ENCODE measurements around the gene MED10.

The MED10 gene, protein sequence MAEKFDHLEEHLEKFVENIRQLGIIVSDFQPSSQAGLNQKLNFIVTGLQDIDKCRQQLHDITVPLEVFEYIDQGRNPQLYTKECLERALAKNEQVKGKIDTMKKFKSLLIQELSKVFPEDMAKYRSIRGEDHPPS

DNA sequence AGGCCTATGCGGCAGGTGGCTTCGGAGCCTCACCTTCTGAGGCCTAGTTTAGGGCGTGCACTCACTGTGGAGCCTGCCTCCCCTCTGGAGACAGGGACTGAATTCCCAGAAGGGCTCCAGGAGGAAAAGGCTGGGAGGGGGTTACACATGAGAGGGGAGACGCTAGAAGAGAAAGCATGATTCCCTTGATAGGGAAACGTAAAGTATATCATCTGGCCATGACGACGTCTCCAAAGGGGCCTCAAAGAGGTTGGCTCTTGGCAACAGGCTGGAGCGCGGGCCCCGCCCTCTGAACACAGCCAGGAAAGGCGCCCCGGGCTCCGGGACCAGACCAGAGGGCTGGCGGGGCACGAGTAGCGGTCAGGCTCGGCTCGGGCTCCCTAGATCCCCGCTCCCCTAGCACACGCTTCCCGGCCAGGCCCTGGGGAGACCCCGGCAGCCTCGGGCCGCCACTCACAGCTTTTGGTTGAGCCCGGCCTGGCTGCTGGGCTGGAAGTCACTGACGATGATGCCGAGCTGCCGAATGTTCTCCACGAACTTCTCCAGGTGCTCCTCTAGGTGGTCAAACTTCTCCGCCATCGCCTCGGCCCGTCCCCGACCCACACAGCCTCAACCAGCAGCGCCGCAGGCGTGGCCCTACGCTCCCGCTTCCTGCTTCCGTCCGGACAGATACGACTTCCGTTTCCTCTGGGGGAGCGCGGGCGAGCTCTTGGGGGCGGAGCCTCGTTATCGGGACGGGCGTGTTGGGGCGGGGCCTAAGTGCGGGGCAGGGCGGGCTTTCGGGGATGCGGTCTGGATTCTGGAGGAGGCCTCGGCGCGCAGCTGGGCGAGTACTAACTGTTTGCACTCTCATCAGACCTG, at the start of gene MED10:
MED10 (minus strand) TSS at position 643 of the 861 bp plus-strand sequence; CDS start at position 579, 64 bp downstream.
- peak; percentile 86 for DNase-seq

GRCh38 chr5:6427694-6428093, 49.3 kb upstream of the MED10 start:
- no peak for DNase-seq

DNA sequence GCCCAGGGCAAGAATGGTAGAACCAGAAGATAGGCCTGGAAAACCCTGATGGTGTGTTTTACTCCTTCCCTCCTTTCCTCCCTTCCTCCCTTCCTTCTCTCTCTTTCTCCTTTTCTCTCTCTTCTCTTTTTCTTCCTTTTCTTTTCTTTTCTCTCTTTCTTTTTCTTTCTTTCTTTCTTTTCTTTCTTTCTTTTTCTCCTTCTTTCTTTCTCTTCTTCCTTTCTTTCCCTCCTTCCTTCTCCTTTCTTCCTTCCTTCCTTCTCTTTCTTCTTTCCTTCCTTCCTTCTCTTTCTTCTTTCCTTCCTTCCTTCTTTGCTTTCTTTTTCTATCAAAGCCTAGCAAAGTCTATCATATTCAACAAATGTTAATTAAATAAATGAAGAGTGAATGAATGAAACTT, 46.4 kb upstream of the MED10 start:
- DNase-seq: no peak

- no peak for DNase-seq
Measured at GRCh38 chr5:6424110-6424659, 45.8 kb upstream of the MED10 start.

DNA sequence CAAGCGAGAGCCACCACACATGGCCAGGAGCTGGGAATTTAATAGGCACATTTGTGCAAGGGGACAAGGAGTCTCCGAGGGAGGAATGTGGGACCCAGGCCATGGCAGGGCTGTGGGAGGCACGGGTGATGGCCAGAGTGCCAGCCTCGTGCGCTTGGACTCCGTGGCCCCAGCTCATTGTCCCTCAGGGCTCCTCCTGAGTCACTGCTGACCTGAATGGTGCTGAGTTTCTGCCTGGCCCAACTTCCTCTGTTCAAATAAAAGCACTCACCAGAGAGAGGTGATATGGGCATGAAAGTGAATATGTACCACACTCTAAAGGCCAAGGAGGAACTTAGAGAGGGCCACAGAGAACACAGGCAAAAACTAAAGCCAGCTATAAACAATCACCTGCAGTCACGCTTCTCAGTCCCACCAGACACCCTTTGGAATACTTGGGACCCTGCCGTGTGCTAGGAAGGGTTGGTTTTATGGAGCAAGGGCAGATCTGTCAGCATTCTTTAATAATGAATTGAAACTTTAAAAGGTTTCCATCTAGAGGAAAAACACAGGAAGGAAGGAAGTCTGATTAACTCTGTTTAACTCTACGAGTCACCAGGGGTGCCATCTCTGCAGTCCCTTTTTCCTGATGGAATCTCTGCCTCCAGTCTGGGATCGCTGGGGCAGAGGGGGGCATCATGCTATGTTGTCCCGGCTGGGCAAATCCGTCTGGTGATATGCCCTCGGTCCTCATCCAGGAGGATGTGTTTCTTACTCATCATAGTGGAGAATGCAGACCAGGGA, 45.2 kb upstream of the MED10 start:
- DNase-seq: no peak

DNA sequence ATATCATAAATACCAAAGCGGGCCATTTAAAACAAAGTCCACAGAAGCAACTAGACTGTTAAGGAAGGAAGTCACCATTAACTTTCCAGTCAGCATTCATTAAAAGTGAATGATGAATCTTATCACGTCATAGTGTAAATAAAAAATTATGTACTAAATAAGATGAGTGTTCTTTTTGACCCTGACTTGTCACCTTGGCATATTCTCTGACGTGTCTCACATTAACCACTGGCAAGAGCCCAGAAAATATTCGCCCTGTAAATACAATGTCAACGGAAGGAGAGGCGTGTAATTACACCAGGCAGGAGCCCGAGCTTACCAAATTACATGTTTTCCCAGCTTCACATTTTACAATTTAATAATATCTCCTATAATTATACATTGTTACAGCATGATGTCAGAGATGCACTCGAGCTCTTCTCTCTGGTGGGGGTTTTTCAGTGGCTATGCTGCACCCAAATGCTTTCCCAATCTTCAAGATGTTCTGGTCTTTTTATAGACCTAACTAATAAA, 41.0 kb upstream of the MED10 start:
- peak; percentile 84 for DNase-seq

GRCh38 chr5:6418679-6419276, 40.4 kb upstream of the MED10 start:
- DNase-seq: no peak

- DNase-seq: no peak
Measured at GRCh38 chr5:6417657-6418056, 39.3 kb upstream of the MED10 start.

DNA sequence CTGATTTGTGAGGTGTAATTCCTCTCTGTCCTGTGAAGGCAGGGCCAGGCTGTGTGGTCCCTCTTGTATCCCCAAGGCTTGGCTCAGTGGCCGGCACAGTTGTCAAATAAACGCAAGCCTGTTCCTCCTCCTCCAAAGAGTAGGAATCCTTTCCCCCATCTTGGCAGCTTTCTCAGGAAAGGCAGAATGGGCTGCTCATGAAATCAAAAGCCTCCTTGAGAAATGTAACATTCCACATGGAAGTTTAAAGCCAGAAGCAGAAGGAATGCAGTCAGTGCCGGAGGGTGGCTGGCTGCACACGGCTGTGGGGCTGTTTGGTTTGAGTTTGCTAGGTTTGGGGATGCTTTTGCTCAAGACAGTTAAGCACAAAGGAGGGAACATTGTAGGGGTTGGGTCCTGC, 34.5 kb upstream of the MED10 start:
- no peak for DNase-seq

DNA sequence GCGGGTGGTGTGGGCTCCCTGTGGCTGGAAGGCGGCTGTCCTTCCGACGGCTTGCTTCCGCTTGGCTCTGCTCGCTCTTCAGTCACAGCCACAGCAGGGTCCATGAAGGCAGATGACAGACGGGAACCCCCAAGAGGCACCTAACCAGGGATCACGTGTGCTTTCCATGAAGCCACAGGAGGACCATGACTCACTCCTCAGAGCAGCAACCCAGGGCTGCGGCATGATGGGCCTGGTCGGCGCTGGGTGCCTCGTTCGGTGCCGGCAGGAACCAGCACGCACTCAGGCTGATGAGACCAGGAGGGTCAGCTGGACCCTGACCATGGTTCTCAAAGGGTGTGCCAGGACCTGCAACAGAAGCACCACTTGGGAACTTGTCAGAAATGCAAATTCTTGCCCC, 32.8 kb upstream of the MED10 start:
- DNase-seq: no peak

- no peak for DNase-seq
Measured at GRCh38 chr5:6410421-6410820, 32.1 kb upstream of the MED10 start.

- DNase-seq: no peak
Measured at GRCh38 chr5:6408627-6409446, 30.5 kb upstream of the MED10 start.

DNA sequence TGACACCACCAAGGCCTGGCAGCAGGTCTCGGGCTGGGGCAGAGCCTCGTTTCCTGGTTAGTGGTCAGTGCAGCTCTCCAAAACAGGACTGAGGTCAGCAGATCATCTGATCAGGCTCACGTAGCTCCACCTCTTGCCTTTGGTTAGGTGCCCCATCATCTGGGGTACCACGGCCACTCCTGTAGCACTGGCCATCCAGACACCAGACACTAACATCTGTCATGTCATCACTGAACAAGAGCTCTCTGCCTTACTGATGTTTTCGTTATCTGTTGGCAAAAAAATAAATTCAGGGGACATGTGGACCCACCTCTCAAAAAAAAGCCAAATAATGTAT, 29.9 kb upstream of the MED10 start:
- no peak for DNase-seq

GRCh38 chr5:6407558-6408259, 29.4 kb upstream of the MED10 start:
- DNase-seq: no peak

GRCh38 chr5:6405591-6405990, 27.2 kb upstream of the MED10 start:
- DNase-seq: no peak

DNA sequence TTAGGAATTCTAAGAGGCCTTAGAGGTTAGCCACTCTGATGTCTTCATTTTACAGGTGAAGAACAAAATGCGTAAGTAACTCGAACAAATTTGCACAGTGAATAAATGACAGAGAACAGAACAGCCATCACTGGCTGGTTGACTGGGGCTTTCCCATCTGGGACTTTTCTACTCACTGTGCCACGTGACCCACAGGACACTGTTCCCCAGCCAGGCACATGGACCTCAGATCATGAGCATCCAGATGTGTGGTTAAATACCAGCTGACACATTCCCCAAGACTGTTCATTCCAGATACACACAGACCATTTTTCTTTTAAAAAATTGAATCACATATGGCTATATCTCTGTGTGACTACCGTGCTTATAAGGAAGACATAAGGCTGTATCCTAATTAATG, 25.8 kb upstream of the MED10 start:
- no peak for DNase-seq

DNA sequence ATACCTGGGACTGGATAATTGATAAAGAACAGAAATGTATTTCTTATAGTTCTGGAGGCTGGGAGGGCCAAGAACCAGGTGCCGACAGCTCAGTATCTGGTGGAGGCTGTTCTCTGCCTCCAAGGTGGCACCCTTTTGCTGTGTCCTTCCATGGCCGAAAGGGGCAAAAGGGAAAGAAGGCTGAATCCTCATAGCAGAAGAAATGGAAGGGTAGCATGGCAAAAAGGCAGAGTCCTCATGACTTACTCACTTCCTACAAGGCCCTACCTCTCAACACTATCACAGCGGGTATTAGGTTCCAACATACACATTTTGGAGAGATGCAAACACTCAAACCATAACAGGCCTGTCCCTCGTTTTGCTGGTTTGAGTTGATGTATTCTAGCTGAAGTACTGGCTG, 25.1 kb upstream of the MED10 start:
- no peak for DNase-seq

DNA sequence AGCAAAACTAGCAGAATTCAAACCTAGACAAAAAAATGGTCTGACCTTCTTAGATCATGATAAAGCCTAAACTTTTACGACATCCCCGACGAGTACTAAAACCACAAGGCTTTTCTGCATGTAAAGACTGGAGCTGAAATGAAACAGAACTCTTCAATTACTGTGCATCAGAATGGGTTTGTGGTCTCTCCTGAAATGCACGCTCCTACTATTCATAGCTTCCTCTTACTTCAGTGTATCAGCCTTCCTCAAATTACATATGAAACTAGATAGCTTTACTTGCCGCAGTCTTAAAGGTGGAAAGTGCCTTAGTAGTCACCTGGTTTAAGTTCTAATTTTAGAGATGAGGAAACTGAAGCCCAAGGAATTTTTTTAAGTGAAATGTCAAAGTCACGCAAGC, 24.6 kb upstream of the MED10 start:
- no peak for DNase-seq

DNA sequence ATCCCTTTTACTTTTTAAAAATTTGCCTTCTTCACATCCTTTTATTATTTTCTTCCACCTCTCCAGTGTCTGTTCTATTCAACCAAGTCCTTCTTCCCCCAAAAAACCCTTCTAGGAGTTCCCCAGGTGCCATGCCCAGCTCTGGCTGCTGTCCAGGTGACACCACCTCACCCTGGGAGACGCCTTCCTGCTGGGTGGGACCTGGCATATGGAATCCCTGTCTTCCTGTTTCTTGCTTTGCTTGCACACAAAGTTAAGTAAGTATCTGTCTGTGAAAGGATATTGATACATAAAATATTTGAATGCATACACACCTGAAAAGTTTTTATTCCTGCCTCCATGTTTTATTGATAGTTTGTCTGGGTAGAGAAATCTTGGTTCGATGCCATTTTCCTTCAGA, 23.1 kb upstream of the MED10 start:
- no peak for DNase-seq

DNA sequence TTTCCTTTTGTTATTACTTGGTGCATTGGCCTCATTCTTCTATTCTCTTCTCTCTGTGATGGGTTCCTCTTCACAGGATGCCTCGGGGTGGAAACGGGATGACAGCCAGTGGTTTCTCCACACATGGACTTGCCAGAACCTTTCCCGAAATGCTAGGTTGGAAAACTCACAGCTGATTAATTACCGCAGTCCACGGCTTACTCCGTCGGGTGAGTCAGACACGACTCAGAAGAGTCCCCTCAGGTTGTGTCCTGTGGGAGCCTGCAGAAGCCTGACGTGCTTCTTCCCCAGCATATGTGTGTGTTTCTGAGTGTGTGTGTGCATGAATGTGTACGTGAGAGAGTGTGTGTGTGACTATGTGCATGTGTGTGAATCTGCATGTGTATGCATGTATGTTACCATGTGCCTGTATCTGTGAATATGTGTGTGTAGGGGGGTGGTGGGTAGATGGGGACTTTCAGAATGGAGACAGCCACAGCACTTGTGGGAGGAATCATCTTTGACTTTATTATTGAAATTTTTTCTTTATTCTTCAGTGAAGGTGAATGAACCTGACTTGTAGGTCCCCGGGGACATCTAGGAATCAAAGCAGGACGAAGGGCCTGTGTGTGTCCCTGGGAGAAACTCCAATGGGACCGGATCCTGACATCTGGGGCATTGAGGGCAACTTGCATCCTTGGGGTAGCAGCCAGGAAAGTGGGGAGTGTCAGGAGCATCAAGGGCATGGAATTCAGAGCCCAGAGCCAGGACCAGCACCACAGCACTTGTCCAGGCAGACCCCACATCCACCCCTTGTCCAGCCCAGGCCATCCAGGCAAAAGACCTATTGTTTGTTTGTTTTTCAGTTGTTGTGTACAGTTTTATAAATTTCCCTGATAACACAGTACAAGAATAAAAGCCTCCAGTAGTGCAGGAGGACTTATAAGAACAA, 21.9 kb upstream of the MED10 start:
- DNase-seq: no peak
